ENCODE data around the gene LSM12. TPM values are rescaled to one million over a fixed set of nuclear protein-coding genes. Genes with fewer than 3 reads are reported as not detected.

Gene LSM12
- total and polyA plus RNA-seq, 2 of the 8 experiments (the other 6 are each of a cell fraction or from before 2014, with no cell fraction given): 69.8 to 142 TPM

- TF ChIP-seq GTF2F1 (IDR thresholded peaks at IDR 0.05; ENCODE audit: borderline replicate concordance, low read depth, low read length) (no peak), KDM4A (IDR thresholded peaks at IDR 0.05; ENCODE audit: low read depth, low read length, severe bottlenecking) (no peak), RAD21 (IDR thresholded peaks at IDR 0.05 in 1 of 2, conservative IDR thresholded peaks at IDR 0.05 in 1 of 2; ENCODE audit: low read depth in 2 of 2, low read length in 2 of 2) (no peak), KDM5A (IDR thresholded peaks at IDR 0.05; ENCODE audit: low read length) (no peak), MAX (IDR thresholded peaks at IDR 0.05) (no peak), SP4 (IDR thresholded peaks at IDR 0.05; ENCODE audit: low read length) (no peak), CTBP2 (IDR thresholded peaks at IDR 0.05; ENCODE audit: borderline replicate concordance, insufficient read depth, insufficient read length, low read length) (no peak)
Measured at GRCh38 chr17:44074911-44075285, 8.4 kb upstream of the LSM12 start (continued).

Data from H1 (cell line).